Smooth muscle cell (in vitro differentiated cells): Measurements from ENCODE around the gene AFDN. TPM values are rescaled to one million over a fixed set of nuclear protein-coding genes. Genes with fewer than 3 reads are reported as not detected.

Experiments
- DNase-seq: peaks from one replicate; lab custom pipeline; 2025; ENCODE audit not compliant: unreplicated experiment; lab: John Stamatoyannopoulos, UW
- H2AFZ ChIP-seq: fragments of 200-600 bp; sonication (generic); 2 replicates; pipeline ENCODE4 v1.6.0; 2016; ENCODE audit warnings: antibody characterized with exemption, low read depth, mild to moderate bottlenecking
- H3F3A ChIP-seq: fragments of 200-600 bp; sonication (generic); 2 replicates; pipeline ENCODE4 v1.6.0; 2017; ENCODE audit warnings: antibody characterized with exemption, low read depth
- H3K27ac ChIP-seq: fragments of 200-600 bp; sonication (generic); 2 replicates; pipeline ENCODE4 v1.5.1; 2016; ENCODE audit warnings: low read depth, mild to moderate bottlenecking
- H3K27me3 ChIP-seq: fragments of 200-600 bp; sonication (generic); 2 replicates; pipeline ENCODE4 v1.6.1; 2016; ENCODE audit warnings: low read depth, mild to moderate bottlenecking
- H3K36me3 ChIP-seq: fragments of 200-600 bp; sonication (generic); 2 replicates; pipeline ENCODE4 v1.5.1; 2016; ENCODE audit warnings: low read depth
- H3K4me1 ChIP-seq: fragments of 200-600 bp; sonication (generic); 2 replicates; pipeline ENCODE4 v1.5.1; 2016; ENCODE audit warnings: low read depth
- H3K4me2 ChIP-seq: fragments of 200-600 bp; sonication (generic); 2 replicates; pipeline ENCODE4 v1.6.0; 2016; ENCODE audit warnings: mild to moderate bottlenecking
- H3K4me3 ChIP-seq: fragments of 200-600 bp; sonication (generic); 2 replicates; pipeline ENCODE4 v1.5.1; 2016; ENCODE audit warnings: mild to moderate bottlenecking
- H3K79me2 ChIP-seq: fragments of 200-600 bp; sonication (generic); 2 replicates; pipeline ENCODE4 v1.6.0; 2016; ENCODE audit warnings: low read depth, mild to moderate bottlenecking
- H3K9ac ChIP-seq: fragments of 200-600 bp; sonication (generic); 2 replicates; pipeline ENCODE4 v1.6.0; 2016; ENCODE audit warnings: low read depth
- H3K9me3 ChIP-seq: fragments of 200-600 bp; sonication (generic); replicated peaks from 2 replicates; pipeline ENCODE4 v1.5.1; 2016; ENCODE audit warnings: low read depth
- H4K20me1 ChIP-seq: fragments of 200-600 bp; sonication (generic); 2 replicates; pipeline ENCODE4 v1.6.0; 2016; ENCODE audit warnings: low read depth
- CTCF ChIP-seq: fragments of 200-600 bp; sonication (generic); IDR thresholded peaks from 2 replicates; pipeline ENCODE4 v1.5.1; 2017; ENCODE audit warnings: borderline replicate concordance, mild to moderate bottlenecking, antibody characterized with exemption; ENCODE audit not compliant: insufficient read depth, poor library complexity, severe bottlenecking
- WGBS: methylation state at CpG from one replicate; pipeline ENCODE4 v1.1.7; 2016; ENCODE audit warnings: low lambda C conversion rate; 5-methylcytosine and 5-hydroxymethylcytosine counted together
- polyA plus RNA-seq: library from polyadenylated mRNA; unstranded; fragments of >200 nt; fragmentation: Nextera tagmentation; extraction: Ambion mirVana; gene quantifications from 2 replicates; pipeline ENCODE4 v1.2.1, GENCODE V29; 2016
- total RNA-seq: library from RNA; depleted of rRNA; stranded (reverse); fragments of >200 nt; gene quantifications from 2 replicates; pipeline ENCODE4 v1.2.3, GENCODE V29; 2014

The AFDN gene
- total and polyA plus RNA-seq, 2 experiments from 2014 or later = 52.3 to 98.8 TPM

- no peak overlapping the region for H3K9ac ChIP-seq
Measured at GRCh38 chr6:168016721-168017525, 190.2 kb downstream of the AFDN start.

GRCh38 chr6:168017629-168018028 lies 190.9 kb downstream of the AFDN start:
- H2AFZ ChIP-seq = no peak overlapping the region
- no peaks in the 10 kb centered on the region for H3F3A ChIP-seq
- H3K27ac ChIP-seq = no peak overlapping the region
- 76% methylated on average over 11 of the region's 11 CpGs for WGBS
- no peaks in the 10 kb centered on the region for H3K36me3 ChIP-seq
- H4K20me1 ChIP-seq = no peaks in the 10 kb centered on the region
- no peaks in the 10 kb centered on the region for H3K27me3 ChIP-seq
- peaks cover 3% of the 10 kb centered on the region for H3K9me3 ChIP-seq
- no peak overlapping the region for H3K4me3 ChIP-seq
- no peaks in the 10 kb centered on the region for H3K79me2 ChIP-seq
- no peak overlapping the region for H3K4me2 ChIP-seq
- DNase-seq = no peak
- no peak overlapping the region for H3K9ac ChIP-seq
- H3K4me1 ChIP-seq = no peaks in the 10 kb centered on the region
- TF ChIP-seq CTCF = no peak

More at GRCh38 chr6:168016721-168017525, 190.2 kb downstream of the AFDN start:
- Histone ChIP-seq H3K27me3 (no peaks in the 10 kb centered on the region), H3K4me3 (no peak overlapping the region), H3K79me2 (no peaks in the 10 kb centered on the region), H3K36me3 (no peaks in the 10 kb centered on the region), H3K27ac (no peak overlapping the region), H3K4me2 (no peak overlapping the region), H4K20me1 (no peaks in the 10 kb centered on the region), H3F3A (no peaks in the 10 kb centered on the region), H3K4me1 (no peaks in the 10 kb centered on the region), H3K9me3 (peaks cover 3% of the 10 kb centered on the region), H2AFZ (no peak overlapping the region)
- DNase-seq = no peak
- no peak for TF ChIP-seq CTCF
- WGBS = 81% methylated on average over 18 of the region's 18 CpGs

- Histone ChIP-seq H3K79me2 (no peaks in the 10 kb centered on the region), H3K27me3 (no peaks in the 10 kb centered on the region), H2AFZ (no peak overlapping the region), H3F3A (no peaks in the 10 kb centered on the region), H3K36me3 (no peaks in the 10 kb centered on the region), H4K20me1 (no peaks in the 10 kb centered on the region), H3K4me1 (no peaks in the 10 kb centered on the region), H3K27ac (no peak overlapping the region), H3K4me3 (no peak overlapping the region), H3K9me3 (peaks cover 3% of the 10 kb centered on the region), H3K9ac (no peak overlapping the region), H3K4me2 (no peak overlapping the region)
- whole genome bisulfite sequencing = 92% methylated on average over 15 of the region's 15 CpGs
- TF ChIP-seq CTCF = no peak
- DNase-seq = no peak
Measured at GRCh38 chr6:168018664-168019063, 192.0 kb downstream of the AFDN start.

GRCh38 chr6:168020242-168020641 lies 193.5 kb downstream of the AFDN start:
- H3F3A ChIP-seq = no peaks in the 10 kb centered on the region
- no peaks in the 10 kb centered on the region for H3K36me3 ChIP-seq
- WGBS = 92% methylated on average over 8 of the region's 8 CpGs
- H3K9ac ChIP-seq = no peak overlapping the region
- no peak overlapping the region for H3K4me2 ChIP-seq
- H3K4me1 ChIP-seq = no peaks in the 10 kb centered on the region
- peaks cover 3% of the 10 kb centered on the region for H3K9me3 ChIP-seq
- H2AFZ ChIP-seq = no peak overlapping the region
- no peak for DNase-seq
- no peaks in the 10 kb centered on the region for H3K27me3 ChIP-seq
- H3K79me2 ChIP-seq = no peaks in the 10 kb centered on the region
- no peaks in the 10 kb centered on the region for H4K20me1 ChIP-seq
- no peak for TF ChIP-seq CTCF
- no peak overlapping the region for H3K4me3 ChIP-seq
- H3K27ac ChIP-seq = no peak overlapping the region
